Upper lobe of left lung (tissue), 4 donors: ENCODE results near the gene ZNF865.
"Not testable (repeated sequence)": the region's sequence is repeated elsewhere in the genome, so short reads cannot be mapped to it uniquely, and the experiment has no call there.

Source experiments
- CTCF ChIP-seq, 6 experiments: fragments of 450-650 bp in 4 of 6; fragments of 200-600 bp in 2 of 6; sonication (generic) in 2 of 6; IDR thresholded peaks; one replicate each; pipeline ENCODE4 v1.5.1; 2016 to 2019; ENCODE audit warnings: antibody characterized with exemption in 6 of 6
- POLR2A ChIP-seq, 4 donors: fragments of 450-650 bp; IDR thresholded peaks; one replicate each; pipeline ENCODE4 v1.5.1; 2016 to 2017; ENCODE audit warnings: antibody characterized with exemption in 4 of 4, mild to moderate bottlenecking in 2 of 4

- not testable (repeated sequence) for TF ChIP-seq CTCF, POLR2A (IDR thresholded peaks at IDR 0.05)
Measured at GRCh38 chr19:55573929-55574328, 31.5 kb upstream of the ZNF865 start.
